Measurements from ENCODE around the gene HTR1A. TPM values are rescaled to one million over a fixed set of nuclear protein-coding genes. Genes with fewer than 3 reads are reported as not detected.

HTR1A gene
- not detected in 2 replicates for total RNA-seq

GRCh38 chr5:63962279-63962678 lies at the start of gene HTR1A:
TSS of gene HTR1A (minus strand) at chr5:63962445. CDS start at chr5:63961719, 726 bp downstream.

Other genes with a start within 250 kb of the HTR1A start
- 1.9 and 3.0 TPM in 2 replicates for gene RNF180, start 203.4 kb upstream of the HTR1A start, total RNA-seq

All from cardiac ventricle fibroblast (primary cell).